NCI-H748 (cell line): ENCODE measurements around the gene IYD.
A peak's percentile ranks its signal among the peaks of the same experiment; 100 is the strongest.

ENCODE experiments used
- DNase-seq: peaks from one replicate; lab custom pipeline; 2025; ENCODE audit not compliant: unreplicated experiment; lab: John Stamatoyannopoulos, UW

The IYD gene

DNA sequence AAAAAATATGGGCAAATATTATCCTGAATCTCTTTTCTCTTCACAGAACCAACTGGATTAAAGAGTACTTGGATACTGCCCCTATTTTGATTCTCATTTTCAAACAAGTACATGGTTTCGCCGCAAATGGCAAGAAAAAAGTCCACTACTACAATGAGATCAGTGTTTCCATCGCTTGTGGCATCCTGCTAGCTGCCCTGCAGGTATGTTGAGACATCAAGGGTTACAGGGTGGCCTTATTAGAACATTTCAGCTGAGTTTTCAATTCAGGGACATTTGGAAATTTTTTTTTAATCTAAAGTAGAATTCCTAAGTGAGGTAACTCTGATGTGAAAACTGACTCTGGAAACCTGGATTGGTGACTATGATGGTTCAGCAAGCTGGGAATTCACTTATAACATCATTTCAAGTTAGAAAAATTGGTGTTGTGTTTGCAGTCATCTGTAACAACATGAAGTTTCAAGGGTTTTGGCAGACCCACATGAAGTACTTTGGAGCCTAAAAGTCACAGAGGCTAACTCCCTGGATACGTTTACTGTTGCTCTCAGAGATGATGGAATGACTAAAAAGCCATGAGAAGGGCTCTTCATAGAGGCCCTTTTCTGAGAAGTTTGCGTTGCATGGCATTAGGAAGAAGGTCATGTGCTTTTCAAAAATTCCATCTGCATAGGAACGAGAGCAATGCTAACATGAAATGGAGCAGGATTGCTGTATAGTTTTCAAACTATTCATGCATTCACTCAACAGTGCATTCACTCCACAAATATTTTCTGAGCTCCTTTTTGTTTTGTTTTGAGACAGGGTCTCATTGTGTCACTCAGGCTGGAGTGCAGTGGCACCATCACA is 25.5 kb downstream of the IYD start:
- DNase-seq = no peak

DNA sequence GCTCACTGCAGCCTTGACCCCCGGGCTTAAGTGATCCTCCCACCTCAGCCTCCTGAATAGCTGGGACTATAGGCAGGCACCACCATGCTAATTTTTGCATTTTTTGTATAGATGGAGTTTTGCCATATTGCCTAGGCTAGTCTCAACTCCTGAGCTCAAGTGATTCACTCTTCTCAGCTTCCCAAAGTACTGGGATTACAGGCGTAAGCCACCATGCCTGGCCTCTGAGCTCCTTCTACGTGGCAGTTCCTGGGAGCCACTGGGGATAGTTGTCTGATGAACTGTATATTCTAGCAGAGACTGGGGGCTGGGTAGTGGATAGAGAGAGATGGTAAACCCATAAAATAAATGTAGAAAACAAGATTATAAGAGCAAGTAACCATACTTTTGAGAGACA is 26.1 kb downstream of the IYD start:
- DNase-seq = no peak

DNA sequence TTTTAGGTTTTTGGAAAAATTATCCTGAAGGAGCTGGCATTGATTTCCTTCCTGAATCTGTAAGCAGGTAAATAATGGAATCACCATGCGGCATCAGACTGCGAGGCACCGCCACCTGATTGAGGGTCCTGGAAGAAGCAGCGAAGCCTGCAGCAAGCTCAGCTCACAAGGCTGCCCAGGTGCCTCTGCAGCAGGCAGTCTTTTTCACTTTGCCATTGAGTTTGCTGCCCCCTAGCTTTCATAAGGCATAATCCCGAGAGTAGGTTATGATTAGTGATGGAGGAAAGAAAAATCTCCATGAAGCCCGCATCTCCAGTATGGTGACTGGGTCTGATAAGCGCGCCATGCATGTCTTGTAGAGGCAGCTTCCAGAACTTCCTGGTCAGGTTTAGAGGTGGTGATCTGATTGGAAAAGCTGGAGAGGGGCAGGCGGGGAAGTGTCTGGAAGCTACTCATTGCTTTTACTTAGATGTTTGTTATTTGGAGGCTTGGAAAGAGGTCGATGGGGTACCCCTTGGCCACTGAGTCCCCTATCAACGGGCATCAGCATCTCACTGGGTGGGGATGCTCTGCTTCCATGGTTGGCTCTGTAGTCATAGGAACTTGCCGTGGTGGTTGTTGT is 26.7 kb downstream of the IYD start:
- peak; percentile 83 for DNase-seq

DNA sequence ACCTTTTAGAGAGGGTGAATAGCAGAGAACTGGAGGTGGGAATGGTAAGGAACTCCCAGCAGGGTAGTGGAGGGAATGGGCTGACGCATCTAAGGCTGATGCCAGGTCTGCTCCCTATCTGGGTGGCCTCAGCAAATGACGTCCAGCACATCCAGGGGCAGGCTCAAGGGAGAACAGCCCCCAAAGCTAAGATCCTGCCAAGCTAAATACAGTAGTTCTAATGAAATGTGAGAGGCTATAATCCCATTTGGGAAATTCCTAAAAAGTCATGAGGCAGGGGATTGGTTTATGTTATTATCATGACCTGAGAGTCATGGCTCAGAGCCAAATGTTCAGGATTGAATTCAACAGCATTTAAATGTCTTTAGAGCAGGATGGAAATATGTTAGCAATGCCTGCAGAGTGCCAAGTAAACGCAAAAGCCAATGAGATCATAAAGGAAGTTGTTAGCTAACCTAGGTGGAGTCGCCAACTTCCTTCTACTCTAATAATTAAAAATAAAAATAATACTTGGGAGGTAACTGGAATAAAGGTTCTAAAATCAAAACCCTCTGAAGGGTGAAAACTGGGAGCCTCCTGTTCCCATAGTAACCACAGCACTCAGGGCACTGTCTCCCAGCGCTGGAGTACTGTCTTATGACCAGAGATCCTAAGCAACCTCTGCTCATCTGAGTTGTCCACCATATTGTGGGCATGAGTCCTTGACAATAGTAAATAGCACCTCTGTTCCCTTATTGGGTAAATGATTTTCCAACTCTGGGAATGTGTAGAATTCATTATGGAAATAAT is 34.8 kb downstream of the IYD start:
- DNase-seq = peak; percentile 54

DNA sequence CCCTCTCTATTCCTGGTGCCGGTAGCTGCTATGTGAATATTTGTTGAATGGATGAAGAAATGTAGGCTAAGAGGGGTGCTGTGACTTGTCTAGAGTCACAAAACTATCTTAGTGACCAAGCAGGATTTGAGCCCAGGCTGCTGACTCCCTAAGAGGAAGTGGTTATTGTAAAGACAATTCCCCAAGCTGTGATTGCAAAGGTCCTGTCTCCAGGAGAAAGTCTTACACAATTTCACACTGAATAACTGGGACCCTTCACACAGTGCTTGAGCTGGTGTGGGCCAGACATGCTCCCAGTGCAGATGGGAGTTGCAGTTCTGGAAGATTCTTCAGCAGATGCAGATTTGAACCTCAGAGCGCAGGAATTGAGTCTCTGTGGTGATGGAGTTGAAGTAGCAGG is 38.1 kb downstream of the IYD start:
- DNase-seq = no peak

DNA sequence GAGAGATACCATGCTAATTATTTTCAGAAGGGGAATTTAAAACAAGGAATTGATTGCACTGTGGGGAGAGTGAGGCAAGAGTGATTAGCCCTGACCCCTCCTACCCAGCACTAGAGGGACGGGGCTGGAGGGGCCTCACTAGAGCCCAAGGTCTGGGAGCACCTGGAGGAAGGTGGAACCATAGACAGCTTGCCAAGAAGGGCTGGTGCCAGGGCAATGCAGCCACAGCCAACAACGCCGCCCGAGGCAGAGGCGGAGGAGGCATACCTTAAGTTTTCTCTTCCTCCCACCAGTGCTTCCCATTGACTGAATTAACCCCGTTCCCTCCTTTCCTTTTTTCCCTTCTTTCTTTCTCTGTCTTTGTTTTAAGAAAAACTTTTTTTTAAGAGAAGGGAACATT is 40.0 kb downstream of the IYD start:
- no peak for DNase-seq

DNA sequence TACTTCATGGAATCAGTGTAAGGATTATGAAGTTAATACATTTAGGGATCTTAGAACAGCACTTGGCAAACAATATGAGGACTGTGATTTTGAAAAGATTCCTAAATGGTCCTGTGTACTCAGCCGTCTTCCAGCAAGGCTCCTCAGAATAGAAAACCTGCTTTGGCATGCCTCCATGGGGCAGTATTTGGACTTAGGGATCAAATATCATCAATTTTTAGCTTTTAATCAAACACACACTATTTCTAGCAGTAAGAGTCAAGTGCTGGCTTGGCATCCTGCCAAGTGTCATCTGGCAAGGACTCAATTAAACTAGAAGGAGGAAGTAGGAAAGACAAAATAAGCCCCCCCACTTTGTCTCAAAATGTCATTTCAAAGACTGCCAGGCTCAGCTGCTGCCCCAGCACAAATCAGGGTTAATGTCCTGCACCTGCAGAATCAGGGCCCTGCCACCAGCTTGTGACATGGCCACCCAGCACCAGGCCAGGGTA is 40.8 kb downstream of the IYD start:
- DNase-seq = peak; percentile 95

DNA sequence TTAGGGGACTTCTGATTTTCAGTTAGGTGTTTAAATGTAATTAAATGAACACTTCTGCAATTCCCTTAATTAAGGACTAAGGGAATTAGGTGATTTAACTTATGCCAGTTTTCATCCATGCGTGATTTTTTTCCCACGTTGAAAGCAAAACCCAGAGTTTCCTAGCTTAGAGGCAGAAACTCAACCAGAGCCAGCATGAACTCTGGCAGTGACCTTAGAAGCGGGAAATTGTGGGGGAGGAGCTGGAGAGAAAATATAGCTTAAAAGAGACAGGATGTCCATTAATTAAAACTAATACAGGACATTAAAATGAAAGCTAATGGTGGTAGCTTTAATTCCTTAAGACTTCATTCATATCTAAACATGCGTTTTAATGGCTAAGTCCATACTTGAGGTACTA is 41.6 kb downstream of the IYD start:
- DNase-seq = no peak

DNA sequence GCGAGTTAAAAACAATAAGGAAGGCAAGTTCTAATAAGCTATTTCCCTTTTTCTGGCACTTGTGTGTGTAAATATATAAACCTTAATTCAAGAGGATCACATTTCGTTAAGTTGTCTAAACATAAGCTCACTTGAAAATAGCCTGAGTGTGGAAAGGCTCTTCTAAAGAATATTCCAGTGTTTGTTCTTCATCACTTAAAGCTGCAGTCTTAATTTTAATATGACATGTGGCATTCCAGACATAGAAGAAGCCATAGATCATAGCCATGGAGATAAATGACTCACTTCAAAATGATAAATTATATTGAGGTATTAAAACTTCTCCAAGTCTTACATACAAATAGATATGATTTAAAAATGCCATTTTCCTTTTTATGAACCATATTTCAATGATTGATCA is 42.1 kb downstream of the IYD start:
- DNase-seq = no peak

DNA sequence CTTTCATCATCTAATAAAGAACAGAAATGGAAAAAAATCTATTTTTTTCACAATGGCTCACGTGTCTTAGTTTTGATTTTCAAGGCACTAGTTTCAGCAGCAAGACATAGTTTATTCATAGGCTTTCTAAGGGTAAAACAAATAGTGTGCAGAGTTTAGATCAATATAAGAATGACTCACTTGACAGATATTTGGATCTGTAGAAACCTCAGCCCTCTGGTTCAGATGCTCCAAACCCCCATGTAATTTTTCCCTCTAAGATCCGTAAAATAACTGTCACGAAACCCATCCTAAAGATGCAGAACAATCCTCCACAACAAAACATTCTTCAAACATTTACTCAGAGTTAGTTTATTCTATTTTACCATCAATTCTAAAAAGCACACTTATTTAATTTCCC is 43.4 kb downstream of the IYD start:
- DNase-seq = no peak

DNA sequence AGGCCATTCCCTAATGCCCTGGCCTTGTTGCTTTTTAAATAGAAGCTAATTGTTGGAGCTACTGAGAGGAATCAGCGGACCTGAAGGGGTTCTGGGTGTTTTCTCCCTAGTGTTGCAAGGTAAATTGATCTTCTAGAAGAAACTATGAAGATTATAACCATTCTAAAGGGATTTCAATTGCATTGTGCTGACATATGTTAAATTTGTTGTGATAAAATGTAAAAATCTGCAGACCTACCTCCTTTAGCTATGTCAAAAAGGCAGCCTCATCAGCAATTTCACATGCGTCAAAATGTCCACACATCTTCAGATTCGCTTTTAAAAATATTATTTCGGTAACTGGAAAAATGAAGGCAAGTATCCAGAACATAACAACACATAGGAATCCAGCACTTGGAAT is 44.4 kb downstream of the IYD start:
- DNase-seq = no peak

DNA sequence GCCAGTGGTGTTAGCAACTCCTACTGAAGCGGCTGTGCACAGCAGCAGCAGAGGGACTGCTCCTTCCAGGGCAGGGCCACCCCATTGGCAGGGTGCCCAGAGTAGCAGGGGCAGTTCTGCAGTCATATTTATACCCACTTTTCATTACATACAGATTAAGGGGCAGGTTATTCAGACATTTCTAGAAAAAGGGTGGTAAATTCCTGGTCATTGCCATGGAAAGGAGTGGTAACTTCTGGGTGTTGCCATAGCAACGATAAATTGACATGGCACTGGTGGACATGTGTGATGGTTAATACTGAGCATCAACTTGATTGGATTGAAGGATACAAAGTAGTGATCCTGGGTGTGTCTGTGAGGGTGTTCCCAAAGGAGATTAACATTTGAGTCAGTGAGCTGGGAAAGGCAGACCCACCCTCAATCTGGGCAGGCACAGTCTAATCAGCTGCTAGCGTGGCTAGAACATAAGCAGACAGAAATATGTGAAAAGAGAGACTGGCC is 45.0 kb downstream of the IYD start:
- DNase-seq = peak; percentile 70

DNA sequence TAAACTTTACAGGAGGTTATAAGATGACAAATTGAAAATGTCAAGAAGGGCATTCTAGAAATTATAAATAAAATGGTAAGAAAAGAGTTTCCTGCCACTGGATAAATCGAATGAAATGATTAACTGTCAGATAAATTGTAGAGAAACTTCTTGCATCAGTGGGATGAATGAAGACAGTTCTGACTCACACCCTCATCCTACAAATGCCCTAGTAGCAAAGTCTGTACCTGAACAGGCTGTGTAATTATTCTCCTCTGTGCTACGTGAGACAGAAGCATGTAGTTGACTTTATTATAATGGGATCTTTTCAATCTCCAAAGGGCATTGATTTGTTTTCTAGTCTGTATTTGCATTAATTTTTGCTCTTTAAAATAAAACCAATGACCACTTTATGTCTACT is 47.3 kb downstream of the IYD start:
- DNase-seq = no peak

DNA sequence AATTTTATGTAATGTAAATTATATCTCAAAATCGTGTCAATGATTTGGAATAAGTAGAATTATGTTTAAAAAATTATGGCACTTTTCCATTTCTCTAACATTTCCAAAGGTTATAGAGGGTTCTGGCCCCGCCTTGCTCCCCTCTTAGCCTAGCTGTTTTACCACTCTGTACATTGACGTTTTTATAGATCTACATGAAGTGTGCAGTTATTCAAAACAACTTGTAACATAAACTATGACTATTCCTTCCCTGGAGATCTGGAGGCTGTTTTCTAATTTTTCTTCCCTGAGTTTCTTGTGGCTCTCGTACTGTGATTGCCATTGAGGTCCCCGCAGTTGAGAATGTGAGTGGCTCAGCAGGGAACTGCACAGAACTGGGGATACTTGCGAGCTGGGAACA is 48.4 kb downstream of the IYD start:
- DNase-seq = no peak

DNA sequence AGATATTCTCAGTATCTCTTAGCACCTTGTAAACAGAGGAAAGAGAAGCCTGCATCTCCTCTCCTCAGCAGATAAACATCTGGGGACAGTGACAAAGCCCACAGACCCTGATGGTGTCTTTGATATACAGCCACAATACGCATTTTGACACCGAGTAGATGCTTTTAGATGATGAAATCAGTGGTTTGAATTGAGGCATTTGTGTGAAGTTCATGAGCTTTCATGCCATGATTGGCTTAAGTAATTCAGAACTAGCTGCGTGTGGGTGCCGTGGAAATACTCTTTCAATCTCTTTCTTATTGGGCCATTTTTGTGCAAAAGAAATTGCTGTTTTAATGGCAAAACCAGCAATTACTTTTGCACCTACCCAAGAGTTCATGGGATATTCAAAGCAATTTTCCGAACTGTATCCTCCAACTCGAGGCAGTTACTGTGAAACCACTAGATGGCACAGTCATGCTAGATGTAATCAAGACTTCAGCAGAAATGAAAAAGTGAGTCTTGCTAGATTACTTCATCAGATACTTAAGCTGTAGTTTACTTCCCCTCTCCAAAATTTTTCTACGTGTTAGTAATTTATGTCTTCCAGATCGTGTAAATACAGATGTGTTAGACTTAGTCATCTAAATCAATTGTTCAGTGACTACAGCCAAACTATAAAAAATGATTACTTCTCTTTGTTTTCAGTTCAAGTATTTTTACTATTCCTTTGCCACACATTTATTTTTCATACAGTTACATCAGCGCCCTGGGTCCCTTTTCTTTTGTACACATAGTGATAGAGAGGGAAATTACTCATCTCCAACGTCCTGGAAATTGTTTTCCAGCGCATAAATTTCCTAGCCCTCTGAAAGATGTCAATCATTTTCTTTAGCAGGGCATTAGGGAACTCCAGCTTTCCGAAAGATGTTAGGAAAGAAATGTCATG is 49.4 kb downstream of the IYD start:
- DNase-seq = peak; percentile 79

DNA sequence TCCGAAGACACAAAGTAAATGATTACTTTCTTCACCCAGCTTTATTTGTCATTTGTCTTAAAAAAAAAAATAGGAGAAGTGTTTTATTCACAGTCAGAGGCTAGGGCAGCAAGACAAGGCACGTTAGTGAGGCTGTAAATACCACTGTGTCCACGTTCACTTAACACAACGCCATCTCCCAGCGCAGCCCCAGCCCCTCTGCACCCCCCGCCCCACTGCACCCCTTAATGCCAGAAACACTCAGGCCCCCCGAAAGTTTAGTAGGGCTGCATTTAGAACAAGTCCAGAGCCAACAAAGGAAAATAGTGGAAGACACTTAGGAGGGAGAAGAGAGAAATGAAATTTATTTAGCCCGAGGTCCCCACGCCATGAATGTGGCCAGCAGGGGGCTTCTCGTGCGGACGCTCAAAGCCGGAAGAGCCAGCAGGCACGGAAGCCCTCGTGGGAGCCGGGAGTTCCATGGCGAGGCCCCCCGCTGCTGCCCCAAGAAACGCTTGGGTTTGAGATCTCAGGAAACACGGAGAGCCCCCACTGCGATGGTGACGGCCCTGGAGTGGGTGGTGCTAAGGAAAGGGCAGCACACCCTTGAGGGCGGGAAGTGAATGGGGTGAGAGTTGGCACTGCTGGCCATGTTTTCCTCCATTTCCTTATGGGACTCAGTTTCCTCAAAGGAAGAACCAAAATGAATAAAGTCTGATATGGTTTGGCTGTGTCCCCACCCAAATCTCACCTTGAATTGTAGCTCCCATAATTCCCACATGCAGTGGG is 50.2 kb downstream of the IYD start:
- DNase-seq = peak; percentile 72

DNA sequence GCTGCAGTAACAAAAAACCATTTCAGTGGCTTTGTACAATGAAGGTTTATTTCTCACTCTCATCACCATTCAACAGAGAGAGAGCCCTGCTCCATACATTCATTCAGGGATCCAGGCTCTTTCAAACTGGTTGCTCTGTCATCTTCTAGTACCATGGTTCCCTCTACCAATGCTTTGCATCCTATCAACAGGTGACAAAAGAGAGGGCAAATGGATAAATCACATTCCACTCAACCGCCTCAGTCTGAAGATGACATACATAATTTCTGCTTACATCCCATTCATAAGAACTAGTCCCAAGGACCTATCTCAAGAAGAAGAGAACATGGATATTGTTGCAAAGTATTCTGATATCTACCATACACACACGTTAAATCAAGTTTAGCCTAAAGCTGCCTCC is 51.6 kb downstream of the IYD start:
- DNase-seq = no peak

DNA sequence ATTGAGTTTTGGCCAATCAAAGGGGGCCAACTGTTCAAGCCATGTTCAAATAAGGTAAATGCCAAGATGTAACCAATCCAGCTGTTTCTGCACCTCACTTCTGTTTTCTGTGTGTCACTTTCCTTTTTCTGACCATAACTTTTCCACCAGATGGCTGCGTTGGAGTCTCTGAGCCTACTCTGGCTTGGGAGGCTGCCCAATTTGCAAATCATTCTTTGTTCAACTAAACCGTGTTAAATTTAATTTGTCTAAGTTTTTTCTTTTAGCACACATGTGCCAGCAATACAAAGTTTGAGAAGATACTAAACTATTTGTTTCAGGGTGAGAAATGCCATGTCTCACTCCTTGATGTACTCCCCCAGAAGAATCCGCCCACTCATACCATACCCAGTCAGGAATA is 52.1 kb downstream of the IYD start:
- no peak for DNase-seq

DNA sequence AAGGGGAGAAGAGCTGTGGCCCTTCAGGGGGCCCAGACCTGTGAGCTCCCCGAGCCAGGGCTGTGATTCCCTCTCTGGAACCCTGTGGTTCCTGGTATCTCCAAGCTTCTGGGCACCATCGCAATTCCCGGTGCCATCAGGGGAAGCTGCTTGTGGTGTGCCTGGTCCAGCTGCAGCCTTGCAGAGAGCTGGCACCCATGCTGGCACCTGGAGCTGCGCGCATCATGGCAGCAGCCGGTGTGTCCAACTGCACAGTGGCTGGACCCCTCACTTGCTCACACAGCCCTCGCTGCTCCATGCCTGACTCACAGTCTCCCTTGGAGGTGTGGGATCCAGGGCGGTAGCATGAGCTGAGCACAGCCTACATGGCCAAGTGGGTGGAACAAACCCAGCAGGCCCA is 56.7 kb downstream of the IYD start:
- DNase-seq = no peak

DNA sequence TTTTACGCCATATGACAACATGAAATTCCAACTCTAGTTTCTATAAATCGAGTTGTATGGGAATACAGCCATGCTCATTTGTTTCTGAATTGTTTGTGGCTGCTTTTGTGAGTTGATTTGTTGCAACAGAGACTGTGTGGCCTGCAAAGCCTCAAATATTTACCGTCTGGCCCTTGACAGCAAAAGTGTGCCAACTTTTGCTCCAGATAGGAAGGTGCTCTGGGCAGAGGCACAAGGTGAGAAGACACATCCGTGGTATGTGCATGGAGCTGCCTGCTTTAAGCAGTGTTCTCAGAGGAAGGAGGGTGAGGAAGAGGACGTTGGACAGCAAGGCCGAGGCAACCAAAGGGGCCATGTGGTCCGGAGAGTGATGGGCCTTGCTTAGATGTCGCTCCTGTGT is 57.4 kb downstream of the IYD start:
- DNase-seq = no peak
